Measurements from ENCODE around the gene HMCES. TPM values are rescaled to one million over a fixed set of nuclear protein-coding genes. Genes with fewer than 3 reads are reported as not detected.
"Not testable (repeated sequence)": the region's sequence is repeated elsewhere in the genome, so short reads cannot be mapped to it uniquely, and the experiment has no call there.

Gene HMCES
- total RNA-seq, 1 donor from 2014 or later, result 27.9 TPM

DNA sequence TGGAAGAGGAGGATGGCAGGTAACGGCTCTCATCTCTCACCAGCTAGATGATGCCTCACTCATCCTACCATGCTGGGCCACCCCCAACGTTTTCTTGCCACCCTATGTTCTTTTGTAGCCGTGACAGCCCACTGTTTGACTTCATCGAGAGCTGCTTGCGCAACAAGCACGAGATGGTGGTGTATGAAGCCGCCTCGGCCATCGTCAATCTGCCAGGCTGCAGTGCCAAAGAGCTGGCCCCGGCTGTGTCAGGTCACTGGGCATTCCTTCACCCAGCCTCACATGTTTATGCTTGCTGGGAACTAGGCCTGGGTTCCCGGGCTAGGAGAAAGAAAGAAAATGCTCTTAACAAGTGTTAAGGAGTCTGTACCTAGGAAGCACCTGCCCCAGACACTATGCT is 21.1 kb upstream of the HMCES start:
- DNase-seq (ENCODE audit: low read depth, low spot score), result no peak

DNA sequence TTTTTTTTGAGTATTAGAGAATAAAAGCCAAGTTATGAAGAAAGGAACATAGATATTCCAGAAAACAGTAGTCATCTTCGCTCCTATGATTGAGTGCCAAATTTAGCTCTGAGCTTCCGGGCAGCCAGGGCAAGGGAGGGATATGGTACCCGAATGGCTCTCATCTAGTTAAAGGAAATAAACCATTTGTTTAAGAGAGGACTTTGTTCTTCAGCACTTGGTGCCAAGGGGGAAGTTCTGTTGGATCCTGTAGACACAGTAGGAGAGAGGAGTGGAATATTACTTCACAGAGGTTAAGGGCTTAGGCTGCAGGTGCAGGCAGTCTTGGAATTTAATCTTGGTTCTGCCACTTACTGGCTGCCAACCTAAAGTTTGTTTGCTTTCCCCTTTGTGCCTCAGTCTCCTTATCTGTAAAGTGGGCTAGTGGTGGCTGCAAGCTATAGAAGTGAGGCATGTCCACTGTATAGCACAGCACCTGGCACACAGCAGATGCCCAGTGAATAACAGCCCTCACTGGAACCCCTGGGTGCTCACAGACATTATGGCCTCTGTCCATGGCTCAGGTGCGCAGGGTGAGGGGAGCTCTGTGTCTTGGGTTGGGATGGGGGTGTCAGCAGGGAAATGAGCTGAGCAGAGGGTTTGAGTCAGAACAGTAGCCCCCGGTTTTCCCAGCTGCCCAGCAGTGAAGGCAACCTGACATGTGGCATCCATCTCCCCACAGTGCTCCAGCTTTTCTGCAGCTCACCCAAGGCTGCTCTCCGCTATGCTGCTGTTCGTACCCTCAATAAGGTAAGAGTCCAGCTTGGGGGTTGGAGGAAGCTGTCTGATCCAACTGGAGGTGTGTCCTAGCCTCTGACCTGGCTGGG is 18.8 kb upstream of the HMCES start:
- no peak for DNase-seq (ENCODE audit: low read depth, low spot score)

DNA sequence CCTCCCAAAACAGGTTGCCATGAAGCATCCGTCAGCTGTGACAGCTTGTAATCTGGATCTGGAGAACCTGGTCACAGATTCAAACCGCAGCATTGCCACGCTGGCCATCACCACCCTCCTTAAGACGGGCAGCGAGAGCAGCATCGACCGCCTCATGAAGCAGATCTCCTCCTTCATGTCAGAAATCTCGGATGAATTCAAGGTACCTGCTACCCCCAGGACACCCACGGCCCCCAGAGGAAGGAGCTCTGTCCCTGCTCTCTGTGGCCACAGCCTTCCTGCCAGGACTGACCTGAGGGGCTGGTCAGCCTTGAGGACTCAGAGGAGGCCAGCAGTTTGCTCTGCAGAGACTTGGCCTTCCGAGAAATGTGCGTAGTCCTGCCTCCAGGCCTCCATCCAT is 18.1 kb upstream of the HMCES start:
- DNase-seq (ENCODE audit: low read depth, low spot score), result no peak

DNA sequence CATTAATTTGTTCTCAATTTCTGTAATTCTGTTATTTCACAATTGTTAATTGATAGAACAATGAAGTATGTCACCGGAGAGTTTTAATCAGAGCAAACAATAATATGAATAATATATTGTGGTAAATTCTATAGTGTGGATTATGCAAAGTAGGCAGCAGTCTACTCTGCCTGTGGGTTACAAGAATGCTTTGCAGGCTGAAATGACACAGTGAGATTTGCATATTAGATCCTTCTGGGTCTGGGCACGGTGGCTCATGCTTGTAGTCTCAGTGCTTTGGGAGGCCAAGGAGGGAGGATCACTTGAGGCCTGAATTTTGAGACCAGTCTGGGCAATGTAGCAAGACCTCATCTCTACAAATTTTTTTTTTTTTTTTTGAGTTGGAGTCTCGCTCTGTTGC is 16.8 kb upstream of the HMCES start:
- DNase-seq (ENCODE audit: low read depth, low spot score), result no peak

DNA sequence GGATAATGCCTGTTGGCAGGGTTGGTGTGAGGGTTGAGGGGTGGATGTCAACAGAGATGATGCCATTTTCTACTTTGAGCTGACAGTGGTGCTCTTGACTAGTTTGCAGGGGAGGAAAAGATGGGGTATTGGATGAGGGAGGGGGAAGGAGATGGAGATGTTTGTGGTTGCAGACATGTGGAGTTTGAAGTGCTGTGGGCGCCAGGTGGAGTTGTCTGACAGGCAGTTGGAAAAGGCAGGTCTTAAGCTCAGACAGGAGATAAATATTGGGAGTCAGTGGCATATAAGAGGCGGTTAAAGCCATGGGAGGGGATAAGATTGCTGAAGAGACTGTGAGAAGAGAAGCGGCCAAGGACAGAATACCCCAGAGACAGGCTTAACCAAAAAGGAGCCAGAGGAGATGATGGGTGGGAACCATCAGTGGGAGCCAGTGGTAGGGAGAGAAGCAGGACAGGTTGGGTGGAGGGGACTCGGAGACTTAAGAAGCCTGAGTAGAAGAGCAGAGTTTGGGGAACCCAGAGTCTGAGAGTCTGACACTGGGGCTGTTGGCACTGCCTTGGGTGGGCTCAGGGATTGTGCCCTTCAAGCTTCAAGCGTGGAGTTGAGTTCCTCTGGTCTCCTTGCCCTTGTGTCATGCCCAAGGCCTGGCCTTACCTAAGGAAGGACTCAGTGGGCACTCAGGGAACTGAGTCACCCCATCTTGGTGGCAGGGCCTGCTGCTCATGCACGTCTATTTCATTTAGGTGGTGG is 15.3 kb upstream of the HMCES start:
- no peak for DNase-seq (ENCODE audit: low read depth, low spot score)

DNA sequence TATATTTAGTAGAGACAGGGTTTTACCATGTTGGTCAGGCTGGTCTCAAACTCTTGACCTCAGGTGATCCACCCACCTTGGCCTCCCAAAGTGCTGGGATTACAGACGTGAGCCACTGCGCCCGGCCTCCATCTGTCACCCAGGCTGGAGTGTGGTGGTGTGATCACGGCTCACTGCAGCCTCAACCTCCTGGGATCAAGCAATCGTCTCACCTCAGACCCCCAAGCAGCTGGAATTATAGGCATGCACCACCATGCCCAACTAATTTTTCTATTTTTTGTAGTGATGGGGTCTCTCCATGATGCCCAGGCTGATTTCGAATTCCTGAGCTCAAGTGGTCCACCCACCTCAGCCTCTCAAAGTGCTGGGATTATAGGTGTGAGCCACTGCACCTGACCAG is 13.7 kb upstream of the HMCES start:
- not testable (repeated sequence) for DNase-seq (ENCODE audit: low read depth, low spot score)

DNA sequence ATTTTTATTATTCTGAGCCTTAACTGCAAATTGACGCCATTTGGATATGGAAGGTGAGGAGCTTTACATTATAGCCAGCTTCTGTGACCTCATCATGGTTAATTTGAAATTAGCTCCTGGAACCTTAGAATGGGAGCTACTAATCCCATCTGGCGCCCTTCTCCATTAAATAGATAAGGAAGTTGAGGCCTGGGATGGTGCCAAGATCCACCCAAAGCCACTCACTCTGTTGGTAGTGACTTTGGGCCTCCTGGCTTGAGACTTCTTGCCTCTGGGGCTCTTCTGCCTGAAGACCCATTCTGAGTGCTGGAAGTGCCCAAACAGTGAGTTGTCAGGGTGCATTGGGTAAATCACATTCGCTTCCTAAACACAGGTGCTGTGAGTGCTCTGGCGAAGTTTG is 12.0 kb upstream of the HMCES start:
- no peak for DNase-seq (ENCODE audit: low read depth, low spot score)

DNA sequence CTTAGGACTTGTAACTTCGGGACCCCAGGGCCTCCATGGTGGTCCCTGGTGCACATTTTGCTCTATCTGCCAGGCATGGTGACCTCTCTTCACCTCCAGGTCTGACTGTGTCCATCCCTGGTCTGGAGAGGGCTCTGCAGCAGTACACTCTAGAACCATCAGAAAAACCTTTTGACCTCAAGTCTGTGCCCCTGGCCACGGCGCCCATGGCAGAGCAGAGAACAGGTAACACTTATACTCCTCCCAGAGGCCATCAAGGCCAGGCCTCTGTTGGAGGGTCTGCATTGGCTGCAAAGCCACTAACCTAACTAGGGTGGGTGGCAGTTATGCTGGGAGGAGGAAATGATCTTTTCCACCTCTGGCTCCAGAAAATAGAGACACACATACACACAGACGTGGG is 10.3 kb upstream of the HMCES start:
- DNase-seq (ENCODE audit: low read depth, low spot score), result no peak

DNA sequence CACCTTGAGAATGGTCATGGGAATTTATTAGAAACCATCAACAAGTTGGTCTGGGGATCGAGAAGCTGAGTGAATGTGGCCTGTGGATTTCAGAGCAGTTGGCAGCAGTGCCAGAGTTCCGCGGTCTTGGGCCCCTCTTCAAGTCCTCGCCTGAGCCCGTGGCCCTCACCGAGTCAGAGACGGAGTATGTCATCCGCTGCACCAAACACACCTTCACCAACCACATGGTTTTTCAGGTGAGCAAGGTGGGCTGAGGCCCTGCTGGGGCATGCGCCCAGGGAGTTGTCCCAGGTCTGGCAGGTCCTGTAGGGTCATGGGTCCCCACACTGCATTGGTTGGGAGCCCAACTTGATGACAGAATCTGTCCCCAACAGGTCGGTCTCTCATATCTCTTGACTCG is 7.0 kb upstream of the HMCES start:
- no peak for DNase-seq (ENCODE audit: low read depth, low spot score)

DNA sequence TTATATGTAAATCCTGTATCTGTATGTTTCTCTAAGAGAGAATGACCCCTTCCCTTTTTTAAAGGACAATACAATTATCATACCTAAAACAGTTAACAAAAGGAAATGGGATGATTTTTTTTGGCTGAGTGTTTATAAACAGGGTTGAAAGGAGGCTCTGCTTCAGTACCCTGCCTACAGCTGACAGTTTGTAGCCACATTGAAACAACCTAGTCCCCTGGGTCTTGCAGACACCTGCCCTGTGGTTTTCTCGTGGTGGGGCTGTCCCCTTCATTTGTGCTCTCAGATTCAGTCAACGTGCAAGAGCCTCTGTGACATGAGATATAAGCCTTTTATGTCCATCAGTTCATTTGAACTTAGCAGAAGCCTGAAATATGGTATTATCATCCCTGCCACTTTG is 2.3 kb upstream of the HMCES start:
- no peak for DNase-seq (ENCODE audit: low read depth, low spot score)

DNA sequence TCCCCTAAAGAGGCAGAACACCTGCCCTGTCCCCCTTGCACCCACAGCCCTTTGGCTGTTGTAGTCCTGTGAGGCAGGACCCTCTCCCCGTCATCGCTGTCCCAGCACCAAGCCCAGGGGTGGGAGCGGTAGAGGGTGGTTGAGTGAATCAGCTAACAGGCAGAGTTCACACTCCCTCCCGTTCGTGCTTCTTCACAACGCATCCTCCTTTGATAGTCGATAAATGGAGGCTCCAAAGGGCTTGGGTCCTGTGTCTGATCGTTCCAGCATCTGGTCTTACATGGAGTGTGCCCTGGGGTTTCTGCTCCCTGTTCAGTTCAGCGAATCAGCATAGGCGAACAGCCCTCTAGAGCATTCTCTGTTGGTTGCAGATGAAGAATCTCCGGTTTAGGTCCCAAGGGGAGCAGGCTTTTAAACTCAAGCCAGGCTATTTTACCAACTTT is 820 bp upstream of the HMCES start:
- no peak for DNase-seq (ENCODE audit: low read depth, low spot score)

DNA sequence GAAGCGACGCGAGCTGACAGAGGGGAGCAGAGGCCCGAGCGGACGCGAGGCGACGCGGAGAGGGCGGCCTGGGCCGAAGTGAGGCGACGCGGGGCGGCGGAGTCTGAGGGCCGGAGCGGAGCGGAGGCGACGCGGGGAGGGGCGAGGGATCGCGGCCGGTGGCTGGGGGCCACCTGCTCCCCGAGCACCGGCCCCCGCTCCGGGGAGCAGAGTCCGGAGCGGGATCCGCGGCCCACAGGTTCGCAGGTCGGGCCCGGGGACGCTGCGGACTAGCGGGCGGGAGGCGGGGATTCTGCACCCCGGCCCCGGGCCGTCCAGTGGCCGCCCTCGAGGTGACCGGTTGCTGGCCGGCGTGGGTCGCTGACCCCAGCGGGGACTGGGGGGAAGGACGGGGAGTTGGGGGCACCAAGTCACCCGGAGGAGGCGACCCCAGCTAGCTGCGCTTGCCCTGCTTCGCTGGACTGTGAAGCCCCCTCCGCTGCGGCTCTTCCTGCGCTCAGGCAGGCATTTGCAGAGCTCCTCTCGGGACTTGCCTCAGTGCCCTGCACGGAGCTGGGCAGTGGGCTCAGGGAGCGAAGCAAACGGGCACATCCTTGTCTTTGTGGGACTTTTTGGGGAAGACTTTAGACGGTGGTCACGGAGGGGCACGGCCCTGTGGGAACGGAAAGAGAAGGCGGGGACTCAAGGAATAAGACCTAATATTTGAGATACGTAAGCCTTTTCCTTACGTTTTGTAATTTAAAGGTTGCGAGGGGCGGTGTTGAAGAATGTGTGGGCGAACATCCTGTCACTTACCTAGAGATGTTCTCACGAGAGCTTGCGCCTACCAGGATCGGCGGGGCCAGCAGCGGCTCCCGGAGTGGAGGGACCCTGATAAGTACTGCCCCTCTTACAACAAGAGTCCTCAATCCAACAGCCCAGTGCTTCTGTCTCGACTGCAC is 566 bp downstream of the HMCES start:
- DNase-seq (ENCODE audit: low read depth, low spot score), result no peak

DNA sequence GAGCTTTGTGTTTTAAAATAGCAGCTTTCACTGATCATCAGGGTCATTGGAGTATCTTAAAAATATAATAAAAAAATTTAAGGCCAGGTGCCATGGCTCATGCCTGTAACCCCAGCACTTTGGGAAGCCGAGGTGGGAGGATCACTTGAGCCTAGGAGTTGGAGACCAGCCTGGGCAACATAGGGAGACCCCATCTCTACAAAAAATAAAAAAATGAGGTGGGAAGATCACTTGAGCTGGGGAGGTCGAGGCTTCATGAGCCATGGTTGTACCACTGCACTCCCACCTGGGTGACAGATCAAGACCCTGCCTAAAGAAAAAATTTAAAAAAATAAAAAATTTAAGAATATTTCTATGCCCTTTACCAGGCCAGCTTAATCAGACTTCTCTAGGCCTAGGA is 1.5 kb downstream of the HMCES start:
- no peak for DNase-seq (ENCODE audit: low read depth, low spot score)

DNA sequence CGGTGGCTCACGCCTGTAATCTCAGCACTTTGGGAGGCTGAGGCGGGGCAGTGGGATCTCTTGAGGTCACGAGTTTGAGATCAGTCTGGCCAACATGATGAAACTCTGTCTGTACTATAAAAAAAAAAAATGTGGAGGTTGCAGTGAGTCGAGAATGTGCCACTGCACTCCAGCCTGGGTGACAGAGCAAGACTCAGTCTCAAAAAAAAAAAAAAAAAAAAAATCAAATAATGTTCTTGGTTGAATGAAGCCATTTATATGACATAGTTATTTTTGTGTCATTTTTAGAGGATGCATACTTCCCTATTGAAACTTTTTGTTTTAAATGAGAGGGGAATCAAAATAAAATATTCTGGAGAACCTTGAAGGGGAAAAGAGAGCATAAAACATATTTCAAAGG is 3.1 kb downstream of the HMCES start:
- DNase-seq (ENCODE audit: low read depth, low spot score), result no peak

DNA sequence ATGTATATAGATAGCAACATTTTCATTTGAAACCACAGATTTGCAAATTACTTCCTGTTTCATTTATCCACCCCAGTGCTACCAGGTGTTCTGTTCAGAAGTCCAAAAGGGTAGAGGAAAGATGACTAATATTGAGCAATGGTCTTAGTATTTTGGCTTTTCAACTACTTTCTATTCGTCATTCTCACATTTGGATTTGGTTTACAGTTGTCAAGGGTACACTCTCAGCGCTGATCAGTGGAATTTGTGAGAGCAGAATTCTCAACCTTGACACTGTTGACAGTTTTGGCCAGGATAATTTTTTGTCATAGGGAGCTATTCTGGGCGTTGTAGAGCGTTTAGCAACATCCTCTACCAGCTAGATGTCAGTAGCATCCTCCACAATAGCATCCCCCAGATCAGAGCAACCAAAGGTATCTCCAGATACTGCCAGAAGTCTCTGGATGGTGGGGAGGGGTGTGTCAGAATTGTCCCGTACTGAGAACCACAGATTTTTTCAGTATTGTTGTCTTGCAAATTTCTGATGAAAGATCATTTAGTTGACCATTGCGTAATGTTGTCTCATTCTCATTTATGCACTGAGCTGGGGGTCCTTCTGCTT is 4.2 kb downstream of the HMCES start:
- DNase-seq (ENCODE audit: low read depth, low spot score), result no peak

DNA sequence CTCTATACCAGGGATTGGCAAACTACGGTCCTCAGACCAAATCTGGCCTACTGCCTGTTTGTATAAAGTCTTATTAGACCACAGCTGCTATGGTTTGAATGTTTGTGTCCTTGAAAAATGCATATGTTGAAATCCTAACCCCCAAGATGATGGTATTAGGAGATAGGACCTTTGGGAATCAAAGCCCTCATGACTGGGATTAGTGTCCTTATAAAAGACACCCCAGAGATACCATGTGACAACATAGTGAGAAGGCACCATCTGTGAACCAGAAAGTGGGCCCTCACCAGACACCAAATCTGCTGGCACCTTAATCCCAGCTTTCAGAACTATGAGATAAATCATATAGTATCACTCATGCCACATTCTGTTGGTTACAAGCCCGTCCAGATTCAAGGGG is 7.4 kb downstream of the HMCES start:
- DNase-seq (ENCODE audit: low read depth, low spot score), result no peak

DNA sequence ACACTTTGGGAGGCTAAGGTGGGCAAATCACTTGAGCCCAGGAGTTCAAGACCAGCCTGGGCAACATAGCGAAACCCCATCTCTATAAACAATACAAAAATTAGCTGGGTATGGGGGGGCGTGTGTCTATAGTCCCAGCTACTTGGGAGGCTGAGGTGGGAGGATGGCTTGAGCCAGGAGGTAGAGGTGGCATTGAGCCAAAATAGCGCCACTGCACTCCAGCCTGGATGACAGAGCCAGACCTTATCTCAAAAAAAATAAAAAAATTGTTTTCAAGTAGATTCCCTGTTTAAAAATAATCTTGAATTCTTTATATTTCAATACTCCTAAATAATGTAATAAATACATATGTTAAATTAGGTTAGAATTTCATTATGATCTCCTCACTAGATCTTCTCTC is 9.8 kb downstream of the HMCES start:
- no peak for DNase-seq (ENCODE audit: low read depth, low spot score)

DNA sequence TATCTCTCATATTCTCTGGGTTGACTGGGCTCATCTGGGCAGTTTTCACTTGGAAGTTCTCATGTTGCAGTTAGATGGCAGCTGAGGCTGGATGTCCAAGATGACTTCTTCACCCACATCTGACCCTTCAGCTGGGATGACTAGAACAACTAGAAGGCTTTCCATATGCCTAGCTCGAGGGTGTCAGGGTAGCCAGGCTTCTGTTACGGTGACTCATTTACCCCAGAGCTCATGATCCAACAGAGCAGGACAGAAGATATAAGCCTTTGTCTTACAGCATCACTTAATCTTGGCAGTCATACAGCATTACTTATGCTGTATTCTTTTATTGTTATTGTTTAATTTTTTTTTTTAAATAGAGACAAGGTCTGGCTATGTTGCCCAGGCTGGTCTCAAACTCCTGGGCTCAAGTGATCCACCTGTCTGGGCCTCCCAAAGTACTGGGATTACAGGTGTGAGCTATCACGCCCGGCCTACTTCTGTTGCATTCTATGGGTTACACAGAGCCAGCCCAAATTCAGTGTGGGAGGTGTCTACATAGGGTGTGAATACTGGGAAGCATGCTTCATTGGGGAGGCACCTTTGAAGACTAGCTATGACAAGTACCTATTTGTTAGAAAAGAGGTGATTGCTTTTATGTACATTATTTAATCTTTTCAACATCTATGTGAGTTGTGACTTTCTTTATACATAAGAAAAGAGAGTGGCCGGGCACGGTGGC is 10.7 kb downstream of the HMCES start:
- DNase-seq (ENCODE audit: low read depth, low spot score), result no peak

DNA sequence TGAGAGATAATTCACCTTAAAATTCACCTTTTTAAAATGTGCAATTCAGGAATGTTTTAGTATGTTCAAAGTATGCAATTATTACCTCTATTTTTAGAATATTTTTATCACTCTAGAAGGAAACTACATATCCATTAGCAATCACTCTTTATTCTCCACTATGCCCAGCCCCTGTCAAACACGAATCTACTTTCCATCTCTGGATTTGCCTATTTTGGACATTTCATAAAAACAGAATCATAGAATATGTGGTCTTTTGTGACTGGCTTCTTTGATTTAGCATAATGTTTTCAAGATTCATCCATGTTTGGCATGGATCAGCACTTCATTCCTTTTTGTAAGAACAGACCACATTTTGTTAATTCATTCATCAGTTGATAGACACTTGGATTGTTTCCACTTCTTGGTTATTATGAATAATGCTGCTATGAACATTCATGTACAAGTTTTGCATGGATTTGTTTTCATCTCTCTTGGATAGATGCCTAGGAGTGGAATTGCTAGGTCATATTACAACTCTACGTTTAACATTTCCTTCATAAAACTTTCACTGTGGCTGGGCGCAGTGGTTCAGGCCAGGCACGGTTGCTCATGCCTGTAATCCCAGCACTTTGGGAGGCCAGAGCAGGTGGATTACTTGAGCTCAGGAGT is 12.7 kb downstream of the HMCES start:
- no peak for DNase-seq (ENCODE audit: low read depth, low spot score)

DNA sequence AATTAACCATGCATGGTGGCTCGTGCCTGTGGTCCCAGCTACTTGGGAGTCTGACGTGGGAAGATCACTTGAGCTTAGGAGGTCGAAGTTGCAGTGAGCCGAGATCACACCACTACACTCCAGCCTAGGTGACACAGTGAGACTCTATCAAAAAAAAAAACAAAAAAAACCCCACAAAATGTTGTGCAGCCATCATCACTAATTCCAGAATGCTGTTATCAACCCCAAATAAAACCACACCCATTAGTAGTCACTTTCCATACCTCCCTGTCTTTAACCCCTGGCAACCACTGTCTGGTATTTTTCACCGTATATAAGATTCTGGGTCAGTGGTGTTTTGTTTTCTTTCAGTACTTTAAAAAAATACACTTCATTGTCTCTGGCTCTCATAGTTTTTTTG is 16.6 kb downstream of the HMCES start:
- DNase-seq (ENCODE audit: low read depth, low spot score), result no peak
